ENCODE measurements around the gene COG1.

The COG1 gene

GRCh38 chr17:73231841-73232586 lies 39.2 kb downstream of the COG1 start:
- peak; percentile 99 for DNase-seq

GRCh38 chr17:73232587-73233373 lies 39.9 kb downstream of the COG1 start:
- DNase-seq: peak; percentile 71

- no peak for DNase-seq
Measured at GRCh38 chr17:73234736-73235135, 41.9 kb downstream of the COG1 start.

GRCh38 chr17:73237714-73238113 lies 44.9 kb downstream of the COG1 start:
- DNase-seq: no peak

- DNase-seq: no peak
Measured at GRCh38 chr17:73240561-73240960, 47.7 kb downstream of the COG1 start.

- no peak for DNase-seq
Measured at GRCh38 chr17:73247726-73248125, 54.9 kb downstream of the COG1 start.

GRCh38 chr17:73248532-73248931 lies 55.7 kb downstream of the COG1 start:
- peak; percentile 89 for DNase-seq

GRCh38 chr17:73249700-73250099 lies 56.8 kb downstream of the COG1 start:
- DNase-seq: peak; percentile 94

- DNase-seq: no peak
Measured at GRCh38 chr17:73250851-73251640, 58.2 kb downstream of the COG1 start.

- DNase-seq: no peak
Measured at GRCh38 chr17:73251871-73252270, 59.0 kb downstream of the COG1 start.

GRCh38 chr17:73255671-73256181 lies 62.9 kb downstream of the COG1 start:
- peak; percentile 78 for DNase-seq

- no peak for DNase-seq
Measured at GRCh38 chr17:73256220-73256619, 63.4 kb downstream of the COG1 start.

- DNase-seq: no peak
Measured at GRCh38 chr17:73257516-73257915, 64.7 kb downstream of the COG1 start.

All from NCI-H82 (cell line).